HEK293 (cell line): Measurements from ENCODE around the gene SPESP1.

Experiments
- CTCF ChIA-PET: fragments of 350-600 bp; formaldehyde crosslinking; extraction: SDS; loops from one replicate; lab custom pipeline; 2021; ENCODE audit warnings: antibody characterized with exemption; lab: Yijun Ruan, JAX
- POLR2A ChIA-PET: fragments of 300-600 bp; formaldehyde crosslinking; extraction: SDS; loops from one replicate; lab custom pipeline; 2020; ENCODE audit warnings: antibody characterized with exemption, inconsistent platforms; lab: Yijun Ruan, JAX
- H3K27ac ChIP-seq: fragments of 200-500 bp; sonication (Bioruptor generic); 2 replicates; pipeline ENCODE4 v1.5.1; 2014; ENCODE audit warnings: low read depth, low read length, control low read depth, inconsistent platforms; ENCODE audit errors: extremely low read depth
- H3K36me3 ChIP-seq, 2 experiments: fragments of 200-500 bp in 1 of 2; sonication (Bioruptor generic) in 1 of 2; 1 replicate in 1 of 2; 2 replicates in 1 of 2; pipeline ENCODE4 v1.5.1; 2014 to 2017; ENCODE audit warnings: inconsistent platforms in 2 of 2, low read length in 2 of 2; ENCODE audit not compliant: control insufficient read depth in 2 of 2, insufficient read depth in 1 of 2
- H3K4me1 ChIP-seq: fragments of 200-500 bp; sonication (Bioruptor generic); 2 replicates; pipeline ENCODE4 v1.5.1; 2014; ENCODE audit warnings: mild to moderate bottlenecking, low read length, inconsistent platforms; ENCODE audit not compliant: control insufficient read depth, insufficient read depth
- H3K4me3 ChIP-seq: 2 replicates; pipeline ENCODE4 v1.5.1; 2011; ENCODE audit warnings: low read depth, mild to moderate bottlenecking, control low read depth, low read length, moderate library complexity
- H3K9me3 ChIP-seq: fragments of 200-500 bp; sonication (Bioruptor generic); 2 replicates; pipeline ENCODE4 v1.5.1; 2014; ENCODE audit warnings: low read depth, low read length, inconsistent platforms; ENCODE audit not compliant: control insufficient read depth, insufficient read depth
- SCRT2 ChIP-seq: fragments of 450-650 bp; formaldehyde crosslinking; IDR thresholded peaks from 2 replicates; pipeline ENCODE4 v1.5.1; 2016; ENCODE audit warnings: missing biosample characterization, missing genetic modification characterization
- SP3 ChIP-seq: fragments of 450-650 bp; formaldehyde crosslinking; IDR thresholded peaks from 2 replicates; pipeline ENCODE4 v1.5.1; 2016; ENCODE audit warnings: missing biosample characterization, missing genetic modification characterization
- ZBTB17 ChIP-seq: fragments of 450-650 bp; formaldehyde crosslinking; IDR thresholded peaks from 2 replicates; pipeline ENCODE4 v1.5.1; 2016; ENCODE audit warnings: missing biosample characterization, missing genetic modification characterization
- ZNF10 ChIP-seq: fragments of 450-650 bp; formaldehyde crosslinking; IDR thresholded peaks from 2 replicates; pipeline ENCODE4 v1.5.1; 2017; ENCODE audit warnings: missing biosample characterization, missing genetic modification characterization
- ZNF121 ChIP-seq: fragments of 450-650 bp; formaldehyde crosslinking; IDR thresholded peaks from 2 replicates; pipeline ENCODE4 v1.5.1; 2016; ENCODE audit warnings: missing biosample characterization, missing genetic modification characterization
- ZNF140 ChIP-seq: fragments of 450-650 bp; formaldehyde crosslinking; IDR thresholded peaks from 2 replicates; pipeline ENCODE4 v1.5.1; 2016; ENCODE audit warnings: missing biosample characterization, missing genetic modification characterization
- ZNF239 ChIP-seq: fragments of 450-650 bp; formaldehyde crosslinking; IDR thresholded peaks from 2 replicates; pipeline ENCODE4 v1.5.1; 2016; ENCODE audit warnings: missing biosample characterization, missing genetic modification characterization
- ZNF37A ChIP-seq: fragments of 450-650 bp; IDR thresholded peaks from 2 replicates; pipeline ENCODE4 v1.5.1; 2018; ENCODE audit warnings: missing biosample characterization, missing genetic modification characterization
- ZNF404 ChIP-seq: fragments of 450-650 bp; formaldehyde crosslinking; IDR thresholded peaks from 2 replicates; pipeline ENCODE4 v1.5.1; 2017; ENCODE audit warnings: missing biosample characterization, missing genetic modification characterization
- ZNF433 ChIP-seq: fragments of 450-650 bp; formaldehyde crosslinking; IDR thresholded peaks from 2 replicates; pipeline ENCODE4 v1.5.1; 2016; ENCODE audit warnings: missing biosample characterization, missing genetic modification characterization, low read depth
- ZNF624 ChIP-seq: fragments of 450-650 bp; formaldehyde crosslinking; IDR thresholded peaks from 2 replicates; pipeline ENCODE4 v1.5.1; 2017; ENCODE audit warnings: missing biosample characterization, missing genetic modification characterization
- ZNF837 ChIP-seq: fragments of 450-650 bp; formaldehyde crosslinking; IDR thresholded peaks from 2 replicates; pipeline ENCODE4 v1.5.1; 2016; ENCODE audit warnings: missing biosample characterization, missing genetic modification characterization
- TF ChIP-seq, protein P1 (sequence below): fragments of 450-650 bp; formaldehyde crosslinking; IDR thresholded peaks from 2 replicates; pipeline ENCODE4 v1.5.1; 2017; ENCODE audit warnings: missing biosample characterization, missing genetic modification characterization
- TF ChIP-seq, protein P2 (sequence below): fragments of 450-650 bp; formaldehyde crosslinking; IDR thresholded peaks from 2 replicates; pipeline ENCODE4 v1.5.1; 2016; ENCODE audit warnings: missing biosample characterization, missing genetic modification characterization
- TF ChIP-seq, protein P3 (sequence below): fragments of 450-650 bp; formaldehyde crosslinking; IDR thresholded peaks from 2 replicates; pipeline ENCODE4 v1.5.1; 2017; ENCODE audit warnings: missing biosample characterization, missing genetic modification characterization

SPESP1 gene

DNA sequence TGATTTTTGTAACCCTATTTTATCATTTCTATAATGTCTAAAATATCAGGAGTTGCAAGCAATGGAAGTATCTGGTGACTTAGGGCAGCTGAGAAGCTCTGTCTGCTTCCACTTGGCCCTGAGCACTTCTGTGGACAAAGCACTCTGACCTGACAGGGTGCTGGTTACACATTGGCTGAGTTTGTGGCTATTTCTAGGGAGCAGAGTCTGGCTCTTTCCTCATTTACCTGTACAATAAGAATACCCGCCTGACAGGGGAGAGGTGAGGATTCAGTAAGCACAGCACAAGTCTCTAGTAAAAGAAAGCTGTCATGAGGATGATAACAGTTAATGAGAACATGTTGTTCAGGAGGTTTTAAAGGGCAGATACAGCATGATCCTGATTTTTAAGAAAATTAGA lies 33.3 kb upstream of the SPESP1 start (continued):
- TF ChIP-seq, protein P1, sequence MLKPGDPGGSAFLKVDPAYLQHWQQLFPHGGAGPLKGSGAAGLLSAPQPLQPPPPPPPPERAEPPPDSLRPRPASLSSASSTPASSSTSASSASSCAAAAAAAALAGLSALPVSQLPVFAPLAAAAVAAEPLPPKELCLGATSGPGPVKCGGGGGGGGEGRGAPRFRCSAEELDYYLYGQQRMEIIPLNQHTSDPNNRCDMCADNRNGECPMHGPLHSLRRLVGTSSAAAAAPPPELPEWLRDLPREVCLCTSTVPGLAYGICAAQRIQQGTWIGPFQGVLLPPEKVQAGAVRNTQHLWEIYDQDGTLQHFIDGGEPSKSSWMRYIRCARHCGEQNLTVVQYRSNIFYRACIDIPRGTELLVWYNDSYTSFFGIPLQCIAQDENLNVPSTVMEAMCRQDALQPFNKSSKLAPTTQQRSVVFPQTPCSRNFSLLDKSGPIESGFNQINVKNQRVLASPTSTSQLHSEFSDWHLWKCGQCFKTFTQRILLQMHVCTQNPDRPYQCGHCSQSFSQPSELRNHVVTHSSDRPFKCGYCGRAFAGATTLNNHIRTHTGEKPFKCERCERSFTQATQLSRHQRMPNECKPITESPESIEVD, result no peak
- TF ChIP-seq ZNF433 (tag by site-specific recombination), result no peak

DNA sequence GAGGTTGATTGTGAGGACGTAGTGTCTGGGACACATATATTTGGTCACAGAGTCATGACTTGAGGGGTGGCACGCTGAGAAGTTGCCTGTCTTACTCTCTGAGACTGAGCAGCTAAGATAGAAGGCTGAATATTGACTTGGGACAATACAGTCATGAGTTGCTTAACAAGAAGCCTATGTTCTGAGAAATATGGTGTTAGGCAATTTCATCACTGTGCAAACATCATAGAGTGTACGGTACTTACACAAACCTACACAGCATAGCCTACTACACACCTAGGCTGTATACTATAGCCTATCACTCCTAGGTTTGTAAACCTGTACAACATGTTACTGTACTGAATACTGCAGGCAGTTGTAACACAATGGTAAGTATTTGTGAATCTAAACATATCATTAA lies 30.3 kb upstream of the SPESP1 start:
- ChIA-PET POLR2A (no interaction called here), CTCF (interaction anchor here (2.2 to 4.5 kb wide), 2 partner anchors 24 to 25 kb away, joined by 10 to 12 read pairs; no protein-coding TSS in a partner anchor)

DNA sequence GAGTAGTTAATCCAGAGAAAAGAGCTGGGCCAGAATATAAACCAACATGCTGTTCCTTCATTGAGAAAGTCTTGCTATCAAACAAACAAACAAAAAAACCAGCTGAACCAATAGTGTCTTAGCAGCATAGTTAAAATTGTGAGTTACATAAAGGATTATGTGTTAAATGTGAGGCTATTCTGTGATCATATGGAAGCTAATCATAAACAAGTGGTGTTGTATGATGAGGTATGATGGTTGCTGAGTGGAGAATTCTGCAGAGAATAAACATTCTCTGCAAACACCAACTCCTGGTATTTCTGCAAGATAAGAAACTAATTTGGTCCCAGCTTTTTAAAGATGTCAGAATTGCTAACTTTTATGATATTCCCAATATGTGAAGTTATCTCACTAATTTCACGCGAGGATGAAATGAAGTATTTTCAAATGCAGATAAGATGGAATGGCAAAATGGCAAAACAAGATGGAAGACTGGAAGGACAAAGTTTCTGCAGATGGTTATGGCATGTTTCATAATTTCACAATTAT lies 22.9 kb upstream of the SPESP1 start:
- Histone ChIP-seq H3K4me1 (no peaks in the 10 kb centered on the region), H3K9me3 (no peaks in the 10 kb centered on the region), H3K36me3 (no peaks in the 10 kb centered on the region), H3K4me3 (no peak overlapping the region), H3K27ac (no peak overlapping the region)
- POLR2A ChIA-PET, result no interaction called here
- TF ChIP-seq, protein P2, sequence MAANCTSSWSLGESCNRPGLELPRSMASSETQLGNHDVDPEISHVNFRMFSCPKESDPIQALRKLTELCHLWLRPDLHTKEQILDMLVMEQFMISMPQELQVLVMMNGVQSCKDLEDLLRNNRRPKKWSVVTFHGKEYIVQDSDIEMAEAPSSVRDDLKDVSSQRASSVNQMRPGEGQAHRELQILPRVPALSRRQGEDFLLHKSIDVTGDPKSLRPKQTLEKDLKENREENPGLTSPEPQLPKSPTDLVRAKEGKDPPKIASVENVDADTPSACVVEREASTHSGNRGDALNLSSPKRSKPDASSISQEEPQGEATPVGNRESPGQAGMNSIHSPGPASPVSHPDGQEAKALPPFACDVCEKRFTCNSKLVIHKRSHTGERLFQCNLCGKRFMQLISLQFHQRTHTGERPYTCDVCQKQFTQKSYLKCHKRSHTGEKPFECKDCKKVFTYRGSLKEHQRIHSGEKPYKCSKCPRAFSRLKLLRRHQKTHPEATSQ, result no peak
- no peak for TF ChIP-seq ZNF140 (tag by site-specific recombination)
- TF ChIP-seq, protein P1, result no peak
- TF ChIP-seq ZNF10, result no peak
- TF ChIP-seq ZNF624, result no peak
- no peak for TF ChIP-seq ZBTB17 (tag by site-specific recombination)
- TF ChIP-seq ZNF404 (tag by site-specific recombination), result no peak
- no peak for TF ChIP-seq ZNF837
- TF ChIP-seq ZNF239 (tag by site-specific recombination), result no peak
- TF ChIP-seq ZNF37A (tag by site-specific recombination), result no peak
- TF ChIP-seq, protein P3, sequence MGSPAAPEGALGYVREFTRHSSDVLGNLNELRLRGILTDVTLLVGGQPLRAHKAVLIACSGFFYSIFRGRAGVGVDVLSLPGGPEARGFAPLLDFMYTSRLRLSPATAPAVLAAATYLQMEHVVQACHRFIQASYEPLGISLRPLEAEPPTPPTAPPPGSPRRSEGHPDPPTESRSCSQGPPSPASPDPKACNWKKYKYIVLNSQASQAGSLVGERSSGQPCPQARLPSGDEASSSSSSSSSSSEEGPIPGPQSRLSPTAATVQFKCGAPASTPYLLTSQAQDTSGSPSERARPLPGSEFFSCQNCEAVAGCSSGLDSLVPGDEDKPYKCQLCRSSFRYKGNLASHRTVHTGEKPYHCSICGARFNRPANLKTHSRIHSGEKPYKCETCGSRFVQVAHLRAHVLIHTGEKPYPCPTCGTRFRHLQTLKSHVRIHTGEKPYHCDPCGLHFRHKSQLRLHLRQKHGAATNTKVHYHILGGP, result no peak
- no peak for TF ChIP-seq SCRT2 (tag by site-specific recombination)
- CTCF ChIA-PET, result interaction anchor here (0.6 to 2.1 kb wide), 3 partner anchors 154 to 234 kb away, joined by 3 to 6 read pairs (median 4); no protein-coding TSS in a partner anchor

More for the DNA sequence above, 30.3 kb upstream of the SPESP1 start:
- H3K4me3 ChIP-seq, result no peak overlapping the region
- H3K9me3 ChIP-seq, result no peaks in the 10 kb centered on the region
- H3K36me3 ChIP-seq, result no peaks in the 10 kb centered on the region
- H3K27ac ChIP-seq, result no peak overlapping the region
- TF ChIP-seq SP3 (tag by site-specific recombination) (no peak), ZNF121 (tag by site-specific recombination) (no peak)
- no peaks in the 10 kb centered on the region; the same call in 1 of the 2 replicates for H3K4me1 ChIP-seq
